HG03460 (cell line): ENCODE measurements around the gene PLEK2.

Source experiments
- ATAC-seq: cut with Tn5 transposase; IDR thresholded peaks from one replicate; pipeline ENCODE4 v1.9.1; 2021; ENCODE audit not compliant: unreplicated experiment

Gene PLEK2

DNA sequence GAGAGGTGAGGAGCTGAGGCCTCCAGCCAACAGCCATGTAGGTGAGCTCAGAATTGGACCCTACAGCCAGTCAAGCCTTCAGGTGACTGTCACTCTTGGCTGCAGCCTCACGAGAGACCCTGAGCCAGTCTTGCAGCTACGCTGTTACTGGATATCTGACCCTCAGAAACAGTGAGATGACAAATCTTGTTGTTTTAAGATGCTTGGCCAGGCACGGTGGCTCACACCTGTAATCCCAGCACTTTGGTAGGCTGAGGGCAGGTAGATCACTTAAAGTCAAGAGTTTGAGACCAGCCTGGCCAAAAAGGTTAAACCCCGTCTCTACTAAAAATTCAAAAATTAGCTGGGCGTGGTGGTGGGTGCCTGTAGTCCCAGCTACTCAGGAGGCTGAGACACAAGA lies 6.2 kb downstream of the PLEK2 start:
- no peak for ATAC-seq

DNA sequence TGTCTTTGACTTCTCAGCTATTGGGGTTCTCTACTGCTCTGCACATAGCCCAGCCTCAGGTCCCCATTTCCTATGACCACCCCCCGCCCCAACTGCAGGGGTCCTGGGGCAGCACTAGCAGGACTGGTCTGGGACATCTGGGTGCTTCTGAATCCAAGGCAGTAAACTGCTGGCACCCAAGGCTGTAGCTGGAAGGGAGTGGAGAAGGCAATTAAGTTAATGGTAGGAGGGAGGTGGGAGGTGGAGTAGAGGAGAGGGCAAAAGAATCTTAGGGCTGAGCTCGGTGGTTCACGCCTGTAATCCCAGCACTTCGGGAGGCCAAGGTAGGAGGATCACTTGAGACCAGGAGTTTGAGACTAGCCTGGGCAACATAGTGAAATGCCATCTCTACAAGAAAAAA lies 11.5 kb downstream of the PLEK2 start:
- no peak for ATAC-seq

- no peak for ATAC-seq
Observed at GRCh38 chr14:67397536-67397935, 14.4 kb downstream of the PLEK2 start.

- no peak for ATAC-seq
Observed at GRCh38 chr14:67396381-67396970, 15.5 kb downstream of the PLEK2 start.

- no peak for ATAC-seq
Observed at GRCh38 chr14:67395876-67396189, 16.1 kb downstream of the PLEK2 start.

DNA sequence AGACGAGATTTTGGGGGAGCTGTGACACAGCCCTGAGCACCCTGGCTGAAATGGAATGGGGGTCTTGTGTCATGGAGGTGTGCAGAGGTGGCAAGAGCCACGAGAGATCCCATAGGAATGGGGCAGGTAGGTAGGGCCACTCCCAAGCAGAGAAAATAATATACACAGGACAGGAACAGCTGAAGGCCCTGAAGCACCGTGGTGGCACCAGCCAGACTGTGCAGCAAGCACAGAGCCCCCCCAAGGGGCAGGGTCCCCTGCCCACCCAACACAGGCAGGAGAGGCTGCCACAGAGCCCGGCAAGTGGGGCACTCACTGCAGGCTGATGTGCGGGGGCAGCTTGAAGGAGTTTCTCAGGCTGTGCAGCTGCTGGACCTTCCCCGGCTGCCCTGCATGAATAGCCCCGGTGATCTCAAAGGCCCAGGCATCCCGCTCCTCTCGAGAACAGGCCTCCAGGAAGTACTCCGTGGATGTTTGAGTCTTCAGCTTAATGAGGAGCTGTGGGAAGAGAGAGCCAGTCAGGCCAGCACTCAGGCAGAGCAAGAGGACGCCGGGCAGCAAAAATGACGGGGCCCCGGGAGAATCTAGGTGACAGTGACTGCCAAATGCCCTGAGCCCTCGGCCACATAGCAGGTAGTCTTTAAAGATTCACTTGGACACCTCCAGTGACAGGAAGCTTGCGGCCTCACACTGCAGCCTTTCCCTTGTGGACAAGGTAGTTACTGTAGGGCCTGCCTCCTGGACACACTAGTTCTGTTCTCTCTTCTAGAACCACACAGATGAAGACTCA lies 16.7 kb downstream of the PLEK2 start:
- no peak for ATAC-seq

DNA sequence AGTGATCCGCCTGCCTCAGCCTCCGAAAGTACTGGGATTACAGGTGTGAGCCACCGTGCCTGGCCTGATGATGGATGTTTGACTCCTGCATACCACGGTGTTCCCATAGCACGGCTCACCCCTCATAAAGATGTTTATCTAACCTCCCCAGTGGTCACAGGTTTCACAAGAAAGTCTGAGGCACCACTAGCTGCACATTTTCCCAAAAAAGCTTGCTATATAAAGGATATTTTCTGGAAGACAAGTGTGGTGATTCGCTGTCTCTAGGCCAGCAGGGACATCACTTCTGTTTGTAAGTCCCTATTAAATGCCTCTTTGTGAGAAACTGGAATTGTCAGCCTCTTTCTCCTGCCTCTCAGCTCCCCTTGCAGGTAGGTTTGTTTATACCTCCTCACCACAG lies 18.3 kb downstream of the PLEK2 start:
- no peak for ATAC-seq

GRCh38 chr14:67392800-67393199 lies 19.2 kb downstream of the PLEK2 start:
- no peak for ATAC-seq

DNA sequence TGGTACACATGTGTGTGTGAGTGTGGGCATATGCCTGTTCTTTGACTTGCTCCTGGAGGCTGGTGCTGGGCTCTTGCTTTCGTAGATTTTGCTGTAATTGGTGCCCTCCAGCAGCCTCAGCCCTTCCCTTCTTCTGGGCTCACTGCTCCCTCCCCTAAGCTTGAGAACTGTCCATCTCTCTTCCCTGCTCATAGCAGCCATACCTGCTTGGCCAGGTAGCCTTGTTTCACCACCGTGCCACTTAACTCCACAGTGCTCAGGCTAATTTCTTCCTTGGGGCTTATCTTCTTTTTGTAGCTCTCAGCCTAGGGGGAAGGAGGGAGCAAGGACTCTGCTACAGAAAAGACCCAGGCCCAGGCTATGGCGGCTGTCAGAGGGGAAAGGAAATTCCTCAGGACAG lies 19.8 kb downstream of the PLEK2 start:
- ATAC-seq = no peak

GRCh38 chr14:67391268-67391667 lies 20.7 kb downstream of the PLEK2 start:
- no peak for ATAC-seq

- ATAC-seq = no peak
Observed at GRCh38 chr14:67389811-67390534, 22.0 kb downstream of the PLEK2 start.

DNA sequence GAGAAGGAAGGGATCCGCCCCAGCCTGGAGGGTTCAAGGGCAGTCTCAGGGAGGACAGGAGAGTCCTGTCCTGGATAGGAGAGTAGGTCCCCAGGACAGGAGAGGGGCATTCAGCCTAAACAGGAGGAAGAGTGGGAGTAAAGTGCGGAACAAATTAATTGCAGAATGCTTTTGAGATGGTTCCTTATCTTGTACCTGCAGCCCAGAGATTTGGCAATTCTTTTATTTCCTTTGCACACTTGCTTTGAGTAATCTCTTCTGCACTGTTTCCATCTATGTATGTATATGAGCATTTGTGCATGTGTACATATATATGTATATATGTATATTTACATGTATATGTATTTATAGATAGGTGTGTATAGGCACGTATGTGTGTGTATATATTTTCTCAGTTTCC lies 22.7 kb downstream of the PLEK2 start:
- no peak for ATAC-seq

- ATAC-seq = no peak
Observed at GRCh38 chr14:67387195-67387594, 24.8 kb downstream of the PLEK2 start.

- no peak for ATAC-seq
Observed at GRCh38 chr14:67385618-67386017, 26.3 kb downstream of the PLEK2 start.

DNA sequence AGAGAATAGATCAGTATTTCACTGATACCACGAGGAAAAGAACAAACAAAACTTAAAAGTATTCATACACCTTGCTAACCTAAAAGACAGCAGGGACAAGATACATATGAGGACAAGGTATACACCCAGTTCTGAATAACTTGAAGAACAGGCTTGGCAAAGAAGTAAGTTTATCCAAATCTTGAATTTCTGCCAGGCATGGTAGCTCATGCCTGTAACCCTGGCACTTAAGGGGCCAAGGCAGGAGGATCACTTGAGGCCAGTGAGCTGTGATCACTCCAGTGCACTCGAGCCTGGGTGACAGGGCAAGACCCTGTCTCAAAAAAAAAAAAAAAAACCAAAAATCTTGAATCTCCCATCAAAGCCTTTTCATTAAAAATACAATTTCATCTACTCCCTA lies 26.8 kb downstream of the PLEK2 start:
- no peak for ATAC-seq

- ATAC-seq = no peak
Observed at GRCh38 chr14:67377916-67378315, 34.0 kb downstream of the PLEK2 start.

DNA sequence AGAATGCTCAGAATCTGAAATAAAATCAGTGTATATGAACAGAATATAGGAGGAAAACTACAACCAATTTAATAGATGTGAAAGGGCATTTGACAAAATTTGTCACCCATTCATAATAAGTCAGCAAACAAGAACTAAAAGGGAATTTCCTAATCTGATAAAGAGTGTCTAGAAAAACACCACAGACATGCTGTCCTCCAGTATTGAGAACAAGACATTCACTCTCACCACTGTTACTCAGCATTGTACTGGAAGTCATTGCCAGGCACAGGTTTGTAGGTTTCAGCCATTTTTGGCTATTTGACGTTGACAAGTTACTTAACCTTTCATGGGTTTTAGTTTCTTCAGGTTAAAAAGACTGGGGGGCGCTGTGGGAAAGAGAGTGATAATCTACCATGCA lies 38.6 kb downstream of the PLEK2 start:
- ATAC-seq = no peak

DNA sequence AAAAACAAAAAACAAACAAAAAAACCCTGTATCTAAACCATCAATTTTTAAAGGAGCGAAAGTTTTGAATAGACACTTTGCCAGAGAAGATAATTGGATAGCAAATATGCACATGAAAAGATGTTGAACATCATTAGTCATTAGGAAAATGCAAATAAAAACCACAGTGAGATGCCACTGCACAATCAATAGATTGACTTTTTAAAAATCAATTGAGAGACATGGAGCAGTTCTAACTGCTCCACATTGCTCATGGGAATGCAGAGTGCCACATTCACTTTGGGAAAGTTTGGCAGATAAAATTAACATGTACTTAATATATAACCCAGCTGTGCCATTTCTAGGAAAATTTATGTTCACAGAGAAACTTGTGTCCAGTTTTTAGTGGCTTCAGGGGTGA lies 39.1 kb downstream of the PLEK2 start:
- no peak for ATAC-seq

DNA sequence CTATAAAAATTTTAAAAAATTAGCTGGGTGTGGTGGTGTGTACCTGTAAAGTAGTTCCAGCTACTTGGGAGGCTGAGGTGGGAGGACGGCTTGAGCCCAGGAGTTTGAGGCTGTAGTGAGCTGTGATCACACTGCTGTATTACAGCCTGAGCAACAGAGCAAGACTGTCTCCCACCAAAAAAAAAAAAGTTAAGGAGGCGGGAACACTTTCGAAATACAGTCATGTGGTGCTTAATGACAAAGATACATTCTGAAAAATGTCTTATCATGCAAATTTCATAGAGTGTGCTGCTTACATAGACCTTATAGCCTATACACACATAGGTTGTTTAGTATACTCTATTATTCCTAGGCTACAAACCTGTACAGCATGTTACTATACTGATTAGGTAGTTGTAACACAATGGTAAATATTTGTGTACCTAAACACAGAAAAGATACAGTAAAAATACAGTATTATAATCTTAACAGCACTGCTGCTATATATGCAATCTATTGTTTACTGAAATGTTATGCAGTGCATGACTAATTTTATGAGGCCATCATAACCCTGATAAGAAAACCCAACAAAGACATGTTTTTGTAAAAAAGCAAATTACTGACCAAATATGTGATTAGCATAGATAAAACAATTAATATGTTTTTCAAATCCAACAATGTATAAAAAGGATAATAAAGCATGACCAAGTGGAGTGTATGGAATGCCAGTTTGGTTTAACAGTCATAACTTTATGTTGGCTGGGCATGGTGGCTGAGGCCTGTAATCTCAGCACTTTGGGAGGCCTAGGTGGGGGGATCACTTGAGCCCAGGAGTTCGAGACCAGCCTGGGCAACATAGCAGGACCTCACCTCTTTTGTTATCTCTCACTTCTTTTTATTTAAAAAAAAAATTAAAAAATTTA lies 40.5 kb downstream of the PLEK2 start:
- ATAC-seq = no peak

- no peak for ATAC-seq
Observed at GRCh38 chr14:67370830-67371229, 41.1 kb downstream of the PLEK2 start.

- ATAC-seq = no peak
Observed at GRCh38 chr14:67365476-67365875, 46.5 kb downstream of the PLEK2 start.
